GM23338 (cell line): ENCODE results near the gene MRTFA. TPM values are rescaled to one million over a fixed set of nuclear protein-coding genes. Genes with fewer than 3 reads are reported as not detected.

ENCODE experiments used
- ATAC-seq: fragments of 200-7000 bp; cut with Tn5 transposase; 3 replicates; pipeline ENCODE4 v1.9.1; 2020
- DNase-seq: peaks from one replicate; pipeline ENCODE4 v3.0.0-alpha.2; 2015; ENCODE audit warnings: low spot score
- H2AFZ ChIP-seq: fragments of 200-600 bp; sonication (generic); 2 replicates; pipeline ENCODE4 v1.8.0; 2016; ENCODE audit warnings: antibody characterized with exemption, mild to moderate bottlenecking, moderate library complexity
- H3F3A ChIP-seq: fragments of 200-600 bp; sonication (generic); replicated peaks from 2 replicates; pipeline ENCODE4 v1.8.0; 2017; ENCODE audit warnings: antibody characterized with exemption, mixed run types, low read depth
- H3K27ac ChIP-seq: fragments of 200-600 bp; sonication (generic); 2 replicates; pipeline ENCODE4 v1.6.1; 2016; ENCODE audit warnings: low read depth
- H3K27me3 ChIP-seq: fragments of 200-600 bp; sonication (generic); 2 replicates; pipeline ENCODE4 v1.8.0; 2016; ENCODE audit warnings: mild to moderate bottlenecking, mixed run types, moderate library complexity; ENCODE audit not compliant: insufficient read depth
- H3K36me3 ChIP-seq: fragments of 200-600 bp; sonication (generic); 2 replicates; pipeline ENCODE4 v1.8.0; 2016; ENCODE audit warnings: mild to moderate bottlenecking; ENCODE audit not compliant: insufficient read depth
- H3K4me1 ChIP-seq: fragments of 200-600 bp; sonication (generic); 2 replicates; pipeline ENCODE4 v1.8.0; 2016; ENCODE audit warnings: mild to moderate bottlenecking, moderate library complexity; ENCODE audit not compliant: insufficient read depth
- H3K4me2 ChIP-seq: fragments of 200-600 bp; sonication (generic); 2 replicates; pipeline ENCODE4 v1.7.1; 2017; ENCODE audit warnings: mixed run types
- H3K4me3 ChIP-seq: fragments of 200-600 bp; sonication (generic); 2 replicates; pipeline ENCODE4 v1.6.1; 2016; ENCODE audit warnings: mixed run types
- H3K79me2 ChIP-seq: fragments of 200-600 bp; sonication (generic); replicated peaks from 2 replicates; pipeline ENCODE4 v1.8.0; 2017; ENCODE audit warnings: mild to moderate bottlenecking; ENCODE audit not compliant: insufficient read depth
- H3K9me2 ChIP-seq: fragments of 200-600 bp; sonication (generic); 2 replicates; pipeline ENCODE4 v1.8.0; 2017; ENCODE audit not compliant: insufficient read depth
- H4K20me1 ChIP-seq: fragments of 200-600 bp; sonication (generic); replicated peaks from 2 replicates; pipeline ENCODE4 v1.8.0; 2017; ENCODE audit warnings: mild to moderate bottlenecking; ENCODE audit not compliant: insufficient read depth
- H3K27ac Mint-ChIP-seq: 2 replicates; pipeline ENCODE4 v1.8.0; 2020; ENCODE audit warnings: inconsistent platforms, mild to moderate bottlenecking, moderate library complexity, mixed read lengths
- H3K27me3 Mint-ChIP-seq: 3 replicates; pipeline ENCODE4 v1.8.0; 2022; ENCODE audit warnings: low read depth, mild to moderate bottlenecking, moderate library complexity, mixed read lengths, inconsistent platforms; ENCODE audit not compliant: insufficient read depth, poor library complexity
- H3K36me3 Mint-ChIP-seq: 3 replicates; pipeline ENCODE4 v1.8.0; 2021; ENCODE audit warnings: low read depth, mild to moderate bottlenecking, inconsistent platforms, moderate library complexity, mixed read lengths
- H3K4me1 Mint-ChIP-seq: 3 replicates; pipeline ENCODE4 v1.8.0; 2020; ENCODE audit warnings: mild to moderate bottlenecking, inconsistent platforms, mixed read lengths
- H3K4me3 Mint-ChIP-seq: 3 replicates; pipeline ENCODE4 v1.8.0; 2021; ENCODE audit warnings: moderate library complexity, mild to moderate bottlenecking, inconsistent platforms, mixed read lengths
- H3K9me3 Mint-ChIP-seq: 3 replicates; pipeline ENCODE4 v1.8.0; 2020; ENCODE audit warnings: moderate library complexity, mild to moderate bottlenecking, inconsistent platforms, mixed read lengths
- CREB1 ChIP-seq: fragments of 250-450 bp; sonication (Bioruptor Pico); IDR thresholded peaks from 2 replicates; pipeline ENCODE4 v1.5.0; 2020; ENCODE audit warnings: low read depth, mild to moderate bottlenecking, moderate library complexity
- EZH2 ChIP-seq: fragments of 200-600 bp; sonication (generic); IDR thresholded peaks from one replicate; pipeline ENCODE4 v1.8.0; 2017; ENCODE audit warnings: antibody characterized with exemption, mild to moderate bottlenecking, low read depth; ENCODE audit not compliant: unreplicated experiment
- EZH2phosphoT487 ChIP-seq: fragments of 200-600 bp; sonication (generic); IDR thresholded peaks from one replicate; pipeline ENCODE4 v1.8.1; 2018; ENCODE audit warnings: antibody characterized with exemption; ENCODE audit not compliant: unreplicated experiment
- JUNB ChIP-seq: IDR thresholded peaks from one replicate; pipeline ENCODE4 v1.6.1; 2016; ENCODE audit warnings: antibody characterized with exemption; ENCODE audit not compliant: unreplicated experiment
- NANOG ChIP-seq: IDR thresholded peaks from 2 replicates; pipeline ENCODE4 v1.6.1; 2016; ENCODE audit warnings: antibody characterized with exemption, borderline replicate concordance
- POLR2AphosphoS5 ChIP-seq: IDR thresholded peaks from 2 replicates; pipeline ENCODE4 v1.6.1; 2016; ENCODE audit warnings: antibody characterized with exemption, low read depth
- ZNF114 ChIP-seq: fragments of 250-450 bp; sonication (Bioruptor Pico); IDR thresholded peaks from 2 replicates; pipeline ENCODE4 v1.5.0; 2020; ENCODE audit warnings: mild to moderate bottlenecking, moderate library complexity
- polyA plus RNA-seq: library from polyadenylated mRNA; unstranded; fragments of >200 nt; fragmentation: Nextera tagmentation; extraction: Ambion mirVana; gene quantifications from 2 replicates; pipeline ENCODE4 v1.2.1, GENCODE V29; 2016
- total RNA-seq: library from RNA; depleted of rRNA; stranded (reverse); fragments of >200 nt; shearing (Covaris generic); gene quantifications from 2 replicates; pipeline ENCODE4 v1.2.3, GENCODE V29; 2014
- TF ChIP-seq, protein P1 (sequence below): fragments of 250-450 bp; sonication (Bioruptor Pico); IDR thresholded peaks from 2 replicates; pipeline ENCODE4 v1.5.0; 2020; ENCODE audit warnings: mild to moderate bottlenecking, moderate library complexity
- TF ChIP-seq, protein P2 (sequence below), 2 experiments: fragments of 200-600 bp in 1 of 2; sonication (generic) in 1 of 2; conservative IDR thresholded peaks; 2 replicates each; pipeline versions ENCODE4 v1.5.1 to v1.6.1; 2016 to 2017; ENCODE audit warnings: antibody characterized with exemption in 2 of 2, low read depth in 2 of 2, mild to moderate bottlenecking in 2 of 2, moderate library complexity in 1 of 2

Gene MRTFA
- total and polyA plus RNA-seq, 2 experiments from 2014 or later = 18.1 to 92.4 TPM

DNA sequence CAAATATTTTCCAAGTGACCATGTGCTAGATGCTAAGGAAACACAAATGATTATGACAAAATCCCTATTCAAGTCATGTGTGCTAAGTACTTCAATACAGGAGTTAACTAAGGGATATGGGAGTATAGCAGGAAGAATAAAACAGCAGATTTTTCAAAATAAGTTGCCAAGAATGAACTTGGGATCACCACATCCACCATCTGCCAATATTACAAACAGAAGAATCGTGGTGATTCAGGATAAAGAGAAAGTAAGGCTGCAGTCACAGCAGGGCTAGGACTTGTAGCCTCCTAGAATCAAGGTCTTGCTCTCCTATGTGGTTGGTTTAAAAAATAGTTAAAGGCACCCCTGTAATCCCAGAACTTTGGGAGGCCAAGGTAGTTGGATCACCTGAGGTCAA lies 34.3 kb downstream of the MRTFA start (continued):
- TF ChIP-seq, protein P1, sequence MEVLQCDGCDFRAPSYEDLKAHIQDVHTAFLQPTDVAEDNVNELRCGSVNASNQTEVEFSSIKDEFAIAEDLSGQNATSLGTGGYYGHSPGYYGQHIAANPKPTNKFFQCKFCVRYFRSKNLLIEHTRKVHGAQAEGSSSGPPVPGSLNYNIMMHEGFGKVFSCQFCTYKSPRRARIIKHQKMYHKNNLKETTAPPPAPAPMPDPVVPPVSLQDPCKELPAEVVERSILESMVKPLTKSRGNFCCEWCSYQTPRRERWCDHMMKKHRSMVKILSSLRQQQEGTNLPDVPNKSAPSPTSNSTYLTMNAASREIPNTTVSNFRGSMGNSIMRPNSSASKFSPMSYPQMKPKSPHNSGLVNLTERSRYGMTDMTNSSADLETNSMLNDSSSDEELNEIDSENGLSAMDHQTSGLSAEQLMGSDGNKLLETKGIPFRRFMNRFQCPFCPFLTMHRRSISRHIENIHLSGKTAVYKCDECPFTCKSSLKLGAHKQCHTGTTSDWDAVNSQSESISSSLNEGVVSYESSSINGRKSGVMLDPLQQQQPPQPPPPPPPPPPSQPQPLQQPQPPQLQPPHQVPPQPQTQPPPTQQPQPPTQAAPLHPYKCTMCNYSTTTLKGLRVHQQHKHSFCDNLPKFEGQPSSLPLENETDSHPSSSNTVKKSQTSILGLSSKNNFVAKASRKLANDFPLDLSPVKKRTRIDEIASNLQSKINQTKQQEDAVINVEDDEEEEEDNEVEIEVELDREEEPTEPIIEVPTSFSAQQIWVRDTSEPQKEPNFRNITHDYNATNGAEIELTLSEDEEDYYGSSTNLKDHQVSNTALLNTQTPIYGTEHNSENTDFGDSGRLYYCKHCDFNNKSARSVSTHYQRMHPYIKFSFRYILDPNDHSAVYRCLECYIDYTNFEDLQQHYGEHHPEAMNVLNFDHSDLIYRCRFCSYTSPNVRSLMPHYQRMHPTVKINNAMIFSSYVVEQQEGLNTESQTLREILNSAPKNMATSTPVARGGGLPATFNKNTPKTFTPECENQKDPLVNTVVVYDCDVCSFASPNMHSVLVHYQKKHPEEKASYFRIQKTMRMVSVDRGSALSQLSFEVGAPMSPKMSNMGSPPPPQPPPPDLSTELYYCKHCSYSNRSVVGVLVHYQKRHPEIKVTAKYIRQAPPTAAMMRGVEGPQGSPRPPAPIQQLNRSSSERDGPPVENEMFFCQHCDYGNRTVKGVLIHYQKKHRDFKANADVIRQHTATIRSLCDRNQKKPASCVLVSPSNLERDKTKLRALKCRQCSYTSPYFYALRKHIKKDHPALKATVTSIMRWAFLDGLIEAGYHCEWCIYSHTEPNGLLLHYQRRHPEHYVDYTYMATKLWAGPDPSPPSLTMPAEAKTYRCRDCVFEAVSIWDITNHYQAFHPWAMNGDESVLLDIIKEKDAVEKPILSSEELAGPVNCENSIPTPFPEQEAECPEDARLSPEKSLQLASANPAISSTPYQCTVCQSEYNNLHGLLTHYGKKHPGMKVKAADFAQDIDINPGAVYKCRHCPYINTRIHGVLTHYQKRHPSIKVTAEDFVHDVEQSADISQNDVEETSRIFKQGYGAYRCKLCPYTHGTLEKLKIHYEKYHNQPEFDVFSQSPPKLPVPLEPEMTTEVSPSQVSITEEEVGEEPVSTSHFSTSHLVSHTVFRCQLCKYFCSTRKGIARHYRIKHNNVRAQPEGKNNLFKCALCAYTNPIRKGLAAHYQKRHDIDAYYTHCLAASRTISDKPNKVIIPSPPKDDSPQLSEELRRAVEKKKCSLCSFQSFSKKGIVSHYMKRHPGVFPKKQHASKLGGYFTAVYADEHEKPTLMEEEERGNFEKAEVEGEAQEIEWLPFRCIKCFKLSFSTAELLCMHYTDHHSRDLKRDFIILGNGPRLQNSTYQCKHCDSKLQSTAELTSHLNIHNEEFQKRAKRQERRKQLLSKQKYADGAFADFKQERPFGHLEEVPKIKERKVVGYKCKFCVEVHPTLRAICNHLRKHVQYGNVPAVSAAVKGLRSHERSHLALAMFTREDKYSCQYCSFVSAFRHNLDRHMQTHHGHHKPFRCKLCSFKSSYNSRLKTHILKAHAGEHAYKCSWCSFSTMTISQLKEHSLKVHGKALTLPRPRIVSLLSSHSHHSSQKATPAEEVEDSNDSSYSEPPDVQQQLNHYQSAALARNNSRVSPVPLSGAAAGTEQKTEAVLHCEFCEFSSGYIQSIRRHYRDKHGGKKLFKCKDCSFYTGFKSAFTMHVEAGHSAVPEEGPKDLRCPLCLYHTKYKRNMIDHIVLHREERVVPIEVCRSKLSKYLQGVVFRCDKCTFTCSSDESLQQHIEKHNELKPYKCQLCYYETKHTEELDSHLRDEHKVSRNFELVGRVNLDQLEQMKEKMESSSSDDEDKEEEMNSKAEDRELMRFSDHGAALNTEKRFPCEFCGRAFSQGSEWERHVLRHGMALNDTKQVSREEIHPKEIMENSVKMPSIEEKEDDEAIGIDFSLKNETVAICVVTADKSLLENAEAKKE = no peak
- no peak for TF ChIP-seq EZH2

GRCh38 chr22:40599731-40600130 lies 36.8 kb downstream of the MRTFA start:
- H3K27ac ChIP-seq = no peak overlapping the region
- TF ChIP-seq POLR2AphosphoS5 = no peak
- TF ChIP-seq, protein P1 = no peak
- TF ChIP-seq, protein P2, sequence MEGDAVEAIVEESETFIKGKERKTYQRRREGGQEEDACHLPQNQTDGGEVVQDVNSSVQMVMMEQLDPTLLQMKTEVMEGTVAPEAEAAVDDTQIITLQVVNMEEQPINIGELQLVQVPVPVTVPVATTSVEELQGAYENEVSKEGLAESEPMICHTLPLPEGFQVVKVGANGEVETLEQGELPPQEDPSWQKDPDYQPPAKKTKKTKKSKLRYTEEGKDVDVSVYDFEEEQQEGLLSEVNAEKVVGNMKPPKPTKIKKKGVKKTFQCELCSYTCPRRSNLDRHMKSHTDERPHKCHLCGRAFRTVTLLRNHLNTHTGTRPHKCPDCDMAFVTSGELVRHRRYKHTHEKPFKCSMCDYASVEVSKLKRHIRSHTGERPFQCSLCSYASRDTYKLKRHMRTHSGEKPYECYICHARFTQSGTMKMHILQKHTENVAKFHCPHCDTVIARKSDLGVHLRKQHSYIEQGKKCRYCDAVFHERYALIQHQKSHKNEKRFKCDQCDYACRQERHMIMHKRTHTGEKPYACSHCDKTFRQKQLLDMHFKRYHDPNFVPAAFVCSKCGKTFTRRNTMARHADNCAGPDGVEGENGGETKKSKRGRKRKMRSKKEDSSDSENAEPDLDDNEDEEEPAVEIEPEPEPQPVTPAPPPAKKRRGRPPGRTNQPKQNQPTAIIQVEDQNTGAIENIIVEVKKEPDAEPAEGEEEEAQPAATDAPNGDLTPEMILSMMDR (conservative IDR thresholded peaks at IDR 0.05; ENCODE audit: low read depth in 2 of 2) = no peak
- no peak for TF ChIP-seq ZNF114 (CRISPR knock-in tag)
- no peak for TF ChIP-seq CREB1 (CRISPR knock-in tag)
- TF ChIP-seq NANOG = no peak
- no peak for TF ChIP-seq JUNB
- no peak for TF ChIP-seq EZH2phosphoT487

More at GRCh38 chr22:40599731-40600130, 36.8 kb downstream of the MRTFA start:
- peaks cover 35% of the 10 kb centered on the region for H3K4me1 Mint-ChIP-seq
- no peaks in the 10 kb centered on the region for H3K36me3 Mint-ChIP-seq
- peaks cover 35% of the 10 kb centered on the region for H3K4me1 ChIP-seq
- H3K9me3 Mint-ChIP-seq = no peaks in the 10 kb centered on the region
- no peak overlapping the region for H3K4me2 ChIP-seq
- H3K27me3 Mint-ChIP-seq = peaks cover 5% of the 10 kb centered on the region
- H3K27me3 ChIP-seq = no peaks in the 10 kb centered on the region
- DNase-seq (no peak), ATAC-seq (no peak)
- H3K4me3 ChIP-seq = no peak overlapping the region
- H3K9me2 ChIP-seq = no peaks in the 10 kb centered on the region
- H3K36me3 ChIP-seq = no peaks in the 10 kb centered on the region
- peaks cover 91% of the 10 kb centered on the region for H3K79me2 ChIP-seq
- 0 out of 2 replicates have a peak, but pooled peaks cover 3% of the 10 kb centered on the region for H3F3A ChIP-seq
- no peaks in the 10 kb centered on the region; the same call in none of the 2 replicates for H4K20me1 ChIP-seq
- no peak overlapping the region for H2AFZ ChIP-seq
- no peak overlapping the region for H3K4me3 Mint-ChIP-seq
- no peak overlapping the region; the same call in 1 of the 2 replicates for H3K27ac Mint-ChIP-seq
